Caco-2 (cell line): ENCODE results near the gene MTOR. TPM values are rescaled to one million over a fixed set of nuclear protein-coding genes. Genes with fewer than 3 reads are reported as not detected.
"Not testable (repeated sequence)": the region's sequence is repeated elsewhere in the genome, so short reads cannot be mapped to it uniquely, and the experiment has no call there.

Experiments used
- BruUV-seq: library from RNA; stranded (reverse); fragments of 400-500 nt; replicated peaks from 2 replicates; lab custom pipeline; 2021; lab: Mats Ljungman, UMichigan
- CTCF ChIA-PET: fragments of 300-600 bp; sonication (Branson Sonifier 250); formaldehyde crosslinking; loops from one replicate; lab custom pipeline; 2022; ENCODE audit warnings: antibody characterized with exemption; lab: Charles Lee
- POLR2A ChIA-PET: fragments of 300-600 bp; sonication (Branson Sonifier 250); formaldehyde crosslinking; loops from one replicate; lab custom pipeline; 2022; ENCODE audit warnings: antibody characterized with exemption; lab: Charles Lee
- DNase-seq, 2 experiments: peaks; one replicate each; pipeline versions ENCODE4 v3.0.0 to v3.0.0-alpha.2; 2020 to 2022
- H3K27me3 ChIP-seq: replicated peaks from 2 replicates; pipeline ENCODE4 v1.6.0; 2011; ENCODE audit warnings: low read length; ENCODE audit not compliant: control insufficient read depth, insufficient read depth
- H3K36me3 ChIP-seq: 2 replicates; pipeline ENCODE4 v1.5.1; 2011; ENCODE audit warnings: low read length; ENCODE audit not compliant: control insufficient read depth, insufficient read depth
- H3K4me1 ChIP-seq: fragments of 250-450 bp; sonication (Bioruptor Pico); 2 replicates; pipeline ENCODE4 v1.5.1; 2020; ENCODE audit warnings: mild to moderate bottlenecking
- H3K4me3 ChIP-seq: 2 replicates; pipeline ENCODE4 v1.5.1; 2011; ENCODE audit warnings: low read depth, mild to moderate bottlenecking, control low read depth, low read length
- H3K9me3 ChIP-seq: fragments of 250-450 bp; sonication (Bioruptor Pico); 2 replicates; pipeline ENCODE4 v1.5.1; 2020; ENCODE audit warnings: mild to moderate bottlenecking, moderate library complexity
- H3K27ac Mint-ChIP-seq: one replicate; pipeline ENCODE4 v1.8.0; 2022; ENCODE audit warnings: mixed read lengths; ENCODE audit not compliant: unreplicated experiment
- H3K27me3 Mint-ChIP-seq: one replicate; pipeline ENCODE4 v1.8.0; 2022; ENCODE audit warnings: mixed read lengths; ENCODE audit not compliant: insufficient read depth, unreplicated experiment
- H3K36me3 Mint-ChIP-seq: one replicate; pipeline ENCODE4 v1.8.0; 2022; ENCODE audit warnings: mild to moderate bottlenecking, mixed read lengths; ENCODE audit not compliant: insufficient read depth, unreplicated experiment
- H3K4me1 Mint-ChIP-seq: one replicate; pipeline ENCODE4 v1.8.0; 2022; ENCODE audit warnings: low read depth, mixed read lengths; ENCODE audit not compliant: unreplicated experiment
- H3K4me3 Mint-ChIP-seq: one replicate; pipeline ENCODE4 v1.8.0; 2022; ENCODE audit warnings: mild to moderate bottlenecking, moderate library complexity, mixed read lengths; ENCODE audit not compliant: unreplicated experiment
- H3K9me3 Mint-ChIP-seq: one replicate; pipeline ENCODE4 v1.8.0; 2022; ENCODE audit warnings: mixed read lengths; ENCODE audit not compliant: unreplicated experiment
- CTCF ChIP-seq, 2 experiments: fragments of 200-600 bp in 1 of 2; IDR thresholded peaks; 1 replicate in 1 of 2; 2 replicates in 1 of 2; pipeline versions ENCODE4 v1.5.1 to v1.8.0; 2011 to 2022; ENCODE audit warnings: antibody characterized with exemption in 1 of 2, control low read depth in 1 of 2, inconsistent platforms in 1 of 2, low read depth in 1 of 2, low read length in 1 of 2, mild to moderate bottlenecking in 1 of 2, moderate library complexity in 1 of 2; ENCODE audit not compliant: insufficient read depth in 1 of 2, severe bottlenecking in 1 of 2, unreplicated experiment in 1 of 2
- intact Hi-C: fragments of 100-400 bp; cut with micrococcal nuclease; formaldehyde crosslinking; loops from one replicate; pipeline ENCODE4 v1.10.0; 2022; ENCODE audit not compliant: unreplicated experiment
- total RNA-seq: library from RNA; stranded (reverse); gene quantifications from 2 replicates; pipeline ENCODE4 v1.2.3, GENCODE V29; 2022

The MTOR gene
- total RNA-seq, 1 experiment from 2014 or later, result 45.7 TPM

- Histone ChIP-seq H3K4me1 (no peaks in the 10 kb centered on the region; the same call in 1 of the 2 replicates), H3K27me3 (no peaks in the 10 kb centered on the region), H3K36me3 (no peaks in the 10 kb centered on the region; the same call in 1 of the 2 replicates), H3K9me3 (no peaks in the 10 kb centered on the region), H3K4me3 (peak within 1 kb of the TSS; percentile 85)
- H3K27ac Mint-ChIP-seq, result peak within 1 kb of the TSS; percentile 93
- H3K9me3 Mint-ChIP-seq, result no peaks in the 10 kb centered on the region
- DNase-seq, result peak; percentile 92 to 94
- peaks cover 51% of the 10 kb centered on the region for H3K36me3 Mint-ChIP-seq
- peak within 1 kb of the TSS; percentile 98 for H3K4me3 Mint-ChIP-seq
- TF ChIP-seq CTCF (IDR thresholded peaks at IDR 0.05; ENCODE audit: insufficient read depth in 1 of 2, low read depth in 1 of 2, low read length in 1 of 2, severe bottlenecking in 1 of 2, unreplicated experiment in 1 of 2), result no peak
- intact Hi-C loops, result no loop called here
- BruUV-seq, result no TSS peak
- CTCF ChIA-PET, result interaction anchor here (0.6 to 1.2 kb wide), 5 partner anchors 35 to 722 kb away, joined by 3 to 5 read pairs (median 3); partner anchors contain the start of gene SRM
- H3K4me1 Mint-ChIP-seq, result no peaks in the 10 kb centered on the region
- POLR2A ChIA-PET, result interaction anchor here (0.5 to 1.7 kb wide), 6 partner anchors 12 to 629 kb away, joined by 3 to 7 read pairs (median 4); partner anchors contain the start of genes MTOR and SRM
- no peaks in the 10 kb centered on the region for H3K27me3 Mint-ChIP-seq
Observed at GRCh38 chr1:11099310-11100148, 162.8 kb downstream of the MTOR start, which contains the start of gene EXOSC10. Gene EXOSC10, minus strand, starts transcription at chr1:11099869. Its CDS starts 38 bp downstream, at chr1:11099831.

GRCh38 chr1:11098931-11099309 is 163.4 kb downstream of the MTOR start:
- Histone ChIP-seq H3K9me3 (no peaks in the 10 kb centered on the region), H3K4me3 (peak overlapping the region; percentile 85), H3K36me3 (no peaks in the 10 kb centered on the region; the same call in 1 of the 2 replicates), H3K4me1 (no peaks in the 10 kb centered on the region; the same call in 1 of the 2 replicates), H3K27me3 (no peaks in the 10 kb centered on the region)
- Mint-ChIP-seq H3K4me3 (peak overlapping the region; percentile 98), H3K27ac (peak overlapping the region; percentile 93), H3K4me1 (no peaks in the 10 kb centered on the region), H3K9me3 (no peaks in the 10 kb centered on the region), H3K36me3 (peaks cover 53% of the 10 kb centered on the region), H3K27me3 (no peaks in the 10 kb centered on the region)
- ChIA-PET CTCF (interaction anchor here (0.6 to 1.2 kb wide), 3 partner anchors 35 to 62 kb away, joined by 3 to 5 read pairs (median 3); no protein-coding TSS in a partner anchor), POLR2A (interaction anchor here (0.6 to 1.7 kb wide), 3 partner anchors 11 to 42 kb away, joined by 3 to 5 read pairs (median 4); partner anchors contain the start of gene SRM)
- no peak for DNase-seq
- intact Hi-C loops, result no loop called here
- no peak for TF ChIP-seq CTCF (IDR thresholded peaks at IDR 0.05; ENCODE audit: insufficient read depth in 1 of 2, low read depth in 1 of 2, low read length in 1 of 2, severe bottlenecking in 1 of 2, unreplicated experiment in 1 of 2)
- BruUV-seq, result TSS peak; percentile 66

GRCh38 chr1:11083784-11084183 is 178.6 kb downstream of the MTOR start:
- H3K4me1 ChIP-seq, H3K36me3 ChIP-seq, H3K4me1 Mint-ChIP-seq, DNase-seq, H3K27me3 Mint-ChIP-seq, H3K9me3 ChIP-seq, BruUV-seq, H3K27ac Mint-ChIP-seq, H3K27me3 ChIP-seq, H3K4me3 Mint-ChIP-seq, H3K4me3 ChIP-seq, H3K9me3 Mint-ChIP-seq, POLR2A ChIA-PET, intact Hi-C loops, CTCF ChIA-PET: not testable (repeated sequence)
- H3K36me3 Mint-ChIP-seq, result peaks cover 57% of the 10 kb centered on the region
